Measurements from ENCODE around the gene USH2A. TPM values are rescaled to one million over a fixed set of nuclear protein-coding genes. Genes with fewer than 3 reads are reported as not detected.

Gene USH2A
- polyA plus RNA-seq, 2 of the 4 experiments (the other 2 are of a cell fraction): not detected

DNA sequence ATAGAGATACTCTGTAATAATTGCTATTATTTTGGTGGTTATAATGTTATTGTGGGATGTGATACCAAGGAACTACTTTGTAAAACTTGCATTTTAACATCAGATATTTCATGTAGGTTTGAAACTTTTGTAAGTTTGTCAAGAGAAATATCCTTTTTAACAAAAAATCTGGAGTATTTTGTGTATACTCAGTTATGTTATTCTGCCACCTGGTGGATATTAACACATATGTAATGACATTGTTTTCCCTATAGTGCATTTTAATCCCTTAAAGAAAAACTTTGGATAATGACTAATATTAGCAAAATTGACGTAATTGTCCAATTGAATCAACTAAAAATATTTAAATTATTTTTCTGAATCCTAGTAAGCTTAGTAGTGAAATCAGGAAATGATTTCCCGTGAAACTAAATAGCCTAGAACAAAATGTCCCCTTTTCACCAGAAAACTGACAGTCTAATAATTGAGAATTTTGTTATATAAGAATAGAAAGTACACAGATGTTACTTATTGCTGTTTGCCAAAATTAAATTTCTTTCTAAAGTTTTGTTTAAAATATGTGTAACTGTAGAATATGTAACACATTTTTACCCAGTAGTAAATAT is 816.6 kb downstream of the USH2A start:
- FAIRE-seq (no peak), ATAC-seq (peak; percentile 64 to 75; a peak in 3 of 6 replicates), DNase-seq (ENCODE audit: low read depth in 1 of 2, low spot score in 1 of 2) (peak in 1 of 2 experiments; percentile 15)
- Histone ChIP-seq H3K9me3 (no peaks in the 10 kb centered on the region), H3K4me1 (peaks cover 10% of the 10 kb centered on the region; the same call in 2 of the 3 replicates), H3K4me2 (no peak overlapping the region), H3K4me3 (no peak overlapping the region), H3K27ac (no peak overlapping the region)
- TF ChIP-seq SMC3 (IDR thresholded peaks at IDR 0.05): peak; percentile 35; the same call in 2 of the 3 replicates
- peak; percentile 48 for TF ChIP-seq CTCF (IDR thresholded peaks at IDR 0.05)
- no peak for TF ChIP-seq RARB (CRISPR knock-in tag; IDR thresholded peaks at IDR 0.05)
- peak; percentile 25 to 42; a peak in 2 of 5 replicates for TF ChIP-seq RAD21 (conservative IDR thresholded peaks at IDR 0.05 in 1 of 2, IDR thresholded peaks at IDR 0.05 in 1 of 2)
- ChIA-PET CTCF (interaction anchor here (0.7 to 1.6 kb wide), 4 partner anchors 17 to 38 kb away, joined by 3 to 5 read pairs (median 4); no protein-coding TSS in a partner anchor), POLR2A (no interaction called here)
- 58% methylated on average over 2 of the region's 2 CpGs for WGBS (ENCODE audit: missing lambda C conversion rate)

- ChIA-PET POLR2A (no interaction called here), CTCF (interaction anchor here (0.7 to 1.6 kb wide), 2 partner anchors 37 to 38 kb away, joined by 3 to 4 read pairs; no protein-coding TSS in a partner anchor)
- DNase-seq (ENCODE audit: low read depth in 1 of 2, low spot score in 1 of 2) (no peak), ATAC-seq (no peak), FAIRE-seq (no peak)
- Histone ChIP-seq H3K27ac (no peak overlapping the region), H3K4me2 (no peak overlapping the region; the same call in 2 of the 3 replicates), H3K9me3 (no peaks in the 10 kb centered on the region), H3K4me1 (peaks cover 10% of the 10 kb centered on the region; the same call in 2 of the 3 replicates), H3K4me3 (no peak overlapping the region)
- no peak for TF ChIP-seq MYC (IDR thresholded peaks at IDR 0.05; ENCODE audit: borderline replicate concordance, low read length)
- TF ChIP-seq SREBF2 (IDR thresholded peaks at IDR 0.05): no peak
- TF ChIP-seq BHLHE40 (IDR thresholded peaks at IDR 0.05; ENCODE audit: low read depth, low read length): no peak
- no peak for TF ChIP-seq HOXB5 (CRISPR knock-in tag; IDR thresholded peaks at IDR 0.05)
- no peak for TF ChIP-seq POLR2A (IDR thresholded peaks at IDR 0.05; ENCODE audit: low read length)
- TF ChIP-seq NPAS2 (CRISPR knock-in tag; IDR thresholded peaks at IDR 0.05; ENCODE audit: borderline replicate concordance): no peak
- no peak for TF ChIP-seq ESRRA (IDR thresholded peaks at IDR 0.05; ENCODE audit: borderline replicate concordance, low read length)
- no peak for TF ChIP-seq NFE2L2 (conservative IDR thresholded peaks at IDR 0.05; ENCODE audit: low read length)
- TF ChIP-seq HOXA7 (CRISPR knock-in tag; IDR thresholded peaks at IDR 0.05): no peak
- TF ChIP-seq RARB (CRISPR knock-in tag; IDR thresholded peaks at IDR 0.05): no peak
- TF ChIP-seq CBX2 (IDR thresholded peaks at IDR 0.05; ENCODE audit: borderline replicate concordance, low read depth): no peak
- no peak for TF ChIP-seq MAFK (IDR thresholded peaks at IDR 0.05; ENCODE audit: partially characterized antibody)
- TF ChIP-seq, protein P1, sequence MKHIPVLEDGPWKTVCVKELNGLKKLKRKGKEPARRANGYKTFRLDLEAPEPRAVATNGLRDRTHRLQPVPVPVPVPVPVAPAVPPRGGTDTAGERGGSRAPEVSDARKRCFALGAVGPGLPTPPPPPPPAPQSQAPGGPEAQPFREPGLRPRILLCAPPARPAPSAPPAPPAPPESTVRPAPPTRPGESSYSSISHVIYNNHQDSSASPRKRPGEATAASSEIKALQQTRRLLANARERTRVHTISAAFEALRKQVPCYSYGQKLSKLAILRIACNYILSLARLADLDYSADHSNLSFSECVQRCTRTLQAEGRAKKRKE (CRISPR knock-in tag; IDR thresholded peaks at IDR 0.05; ENCODE audit: low read depth): no peak
- no peak for TF ChIP-seq SMC3 (IDR thresholded peaks at IDR 0.05)
- no peak for TF ChIP-seq PBX3 (IDR thresholded peaks at IDR 0.05)
- TF ChIP-seq NR3C1 (IDR thresholded peaks at IDR 0.05): no peak
- TF ChIP-seq FOSB (CRISPR knock-in tag; IDR thresholded peaks at IDR 0.05): no peak
- no peak for TF ChIP-seq KDM1A (IDR thresholded peaks at IDR 0.05; ENCODE audit: low read depth)
- TF ChIP-seq PHF8 (IDR thresholded peaks at IDR 0.05; ENCODE audit: borderline replicate concordance, low read depth): no peak
- no peak for TF ChIP-seq CBX8 (IDR thresholded peaks at IDR 0.05)
- WGBS (ENCODE audit: missing lambda C conversion rate): 37% methylated on average over 3 of the region's 3 CpGs
Measured at GRCh38 chr1:215606036-215606435, 817.2 kb downstream of the USH2A start.
